CD8-positive, alpha-beta memory T cell (primary cell): ENCODE data around the gene STK39. TPM values are rescaled to one million over a fixed set of nuclear protein-coding genes. Genes with fewer than 3 reads are reported as not detected.

Source experiments
- CTCF ChIA-PET: fragments of 350-600 bp; sonication (Branson Sonifier 250); formaldehyde crosslinking; loops from one replicate; lab custom pipeline; 2021; ENCODE audit warnings: antibody characterized with exemption; lab: Charles Lee
- POLR2A ChIA-PET: fragments of 350-600 bp; sonication (Branson Sonifier 250); formaldehyde crosslinking; loops from one replicate; lab custom pipeline; 2021; ENCODE audit warnings: antibody characterized with exemption; lab: Charles Lee
- DNase-seq, 5 donors: peaks; one replicate each; pipeline versions ENCODE4 v3.0.0 to v3.0.0-alpha.2; 2020 to 2022; ENCODE audit warnings: mixed read lengths in 1 of 5
- H3K27ac ChIP-seq: one replicate; pipeline ENCODE4 v1.7.0; 2013; ENCODE audit warnings: low read depth, mild to moderate bottlenecking, low read length, moderate library complexity
- H3K27me3 ChIP-seq: 2 replicates; pipeline ENCODE4 v1.7.0; 2013; ENCODE audit warnings: low read length, mild to moderate bottlenecking; ENCODE audit not compliant: insufficient read depth, poor library complexity, severe bottlenecking
- H3K36me3 ChIP-seq: 2 replicates; pipeline ENCODE4 v1.7.0; 2013; ENCODE audit warnings: mild to moderate bottlenecking, low read length, moderate library complexity; ENCODE audit not compliant: insufficient read depth
- H3K4me1 ChIP-seq: 2 replicates; pipeline ENCODE4 v1.7.0; 2013; ENCODE audit warnings: mild to moderate bottlenecking, low read length, moderate library complexity; ENCODE audit not compliant: insufficient read depth
- H3K4me3 ChIP-seq: 2 replicates; pipeline ENCODE4 v1.7.0; 2013; ENCODE audit warnings: mild to moderate bottlenecking, low read length
- H3K9me3 ChIP-seq: 2 replicates; pipeline ENCODE4 v1.7.0; 2013; ENCODE audit warnings: mild to moderate bottlenecking, low read length
- H3K27ac Mint-ChIP-seq, 8 donors: one replicate each; pipeline ENCODE4 v1.8.0; 2020 to 2021; ENCODE audit warnings: mixed read lengths in 8 of 8, mild to moderate bottlenecking in 6 of 8, inconsistent platforms in 3 of 8, moderate library complexity in 3 of 8
- H3K27me3 Mint-ChIP-seq, 2 donors: one replicate each; pipeline ENCODE4 v1.8.0; 2020 to 2021; ENCODE audit warnings: mixed read lengths in 2 of 2, mild to moderate bottlenecking in 1 of 2, moderate library complexity in 1 of 2
- H3K36me3 Mint-ChIP-seq, 3 donors: one replicate each; pipeline ENCODE4 v1.8.0; 2020 to 2021; ENCODE audit warnings: mixed read lengths in 3 of 3, inconsistent platforms in 1 of 3, mild to moderate bottlenecking in 1 of 3
- H3K4me1 Mint-ChIP-seq, 3 donors: one replicate each; pipeline ENCODE4 v1.8.0; 2020 to 2021; ENCODE audit warnings: mixed read lengths in 3 of 3, inconsistent platforms in 1 of 3, mild to moderate bottlenecking in 1 of 3
- H3K4me3 Mint-ChIP-seq, 7 donors: one replicate each; pipeline ENCODE4 v1.8.0; 2020 to 2021; ENCODE audit warnings: mixed read lengths in 7 of 7, mild to moderate bottlenecking in 6 of 7, moderate library complexity in 4 of 7, inconsistent platforms in 2 of 7
- H3K9me3 Mint-ChIP-seq, 5 donors: one replicate each; pipeline ENCODE4 v1.8.0; 2020 to 2022; ENCODE audit warnings: mixed read lengths in 5 of 5, mild to moderate bottlenecking in 3 of 5, moderate library complexity in 2 of 5, inconsistent platforms in 1 of 5
- polyA plus RNA-seq: library from polyadenylated mRNA; unstranded; fragments of 300-500 nt; fragmentation: Illumina TruSeq; gene quantifications from one replicate; pipeline ENCODE4 v1.2.3, GENCODE V29; 2021
- total RNA-seq, 2 experiments: library from RNA; stranded (reverse); gene quantifications; one replicate each; pipeline ENCODE4 v1.2.3, GENCODE V29; 2021

STK39 gene
- total and polyA plus RNA-seq, 3 experiments from 2014 or later, result 11.2 to 28.3 (median 25.7) TPM

DNA sequence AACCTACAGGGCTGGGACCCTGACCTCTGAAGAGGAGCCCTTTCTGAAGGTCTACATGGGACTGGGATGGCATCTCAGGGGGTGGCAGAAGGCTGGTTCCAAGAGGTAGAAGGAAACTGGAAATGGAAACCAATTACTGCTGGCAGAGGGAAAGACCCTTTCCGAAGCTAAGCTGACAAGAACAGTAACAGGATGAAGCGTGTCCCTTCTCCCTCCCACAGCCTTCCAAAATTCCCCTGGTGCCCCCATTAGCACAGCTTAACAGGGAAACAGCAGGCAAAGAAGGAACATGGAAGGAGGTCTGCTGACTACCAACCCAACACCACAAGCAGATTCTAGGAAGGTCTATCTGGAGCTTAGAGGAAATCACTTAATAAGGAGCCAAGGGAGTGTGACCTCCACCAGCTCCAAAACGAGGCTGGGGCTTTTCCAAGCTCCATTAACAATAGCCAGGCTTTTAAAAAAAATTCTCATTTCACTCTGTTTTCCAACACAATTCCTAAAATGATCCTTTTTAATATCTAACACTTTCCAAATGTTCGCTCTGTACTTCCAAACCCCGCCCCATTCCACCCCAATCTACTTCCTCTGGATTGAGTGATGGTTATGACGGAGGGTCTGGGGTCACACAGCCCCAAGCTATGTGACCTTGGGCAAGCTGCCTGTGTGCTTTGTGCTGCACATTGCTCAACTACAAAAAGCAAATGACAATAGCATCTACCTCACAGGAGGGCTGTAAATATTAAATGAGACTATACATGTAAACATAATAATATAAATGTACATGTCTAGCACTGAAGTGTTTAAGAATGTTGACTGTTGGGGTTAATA lies 55.2 kb downstream of the STK39 start:
- ChIA-PET CTCF (interaction anchor here (1.7 kb wide), 1 partner anchor 145 kb away, joined by 4 read pairs; no protein-coding TSS in a partner anchor), POLR2A (no interaction called here)
- no peaks in the 10 kb centered on the region for H3K9me3 ChIP-seq
- no peaks in the 10 kb centered on the region for H3K9me3 Mint-ChIP-seq
- DNase-seq, result no peak
- peaks cover 75 to 95% (median 89%) of the 10 kb centered on the region in 3 donors for H3K4me1 Mint-ChIP-seq
- H3K27ac ChIP-seq, result no peak overlapping the region
- no peak overlapping the region for H3K4me3 ChIP-seq
- H3K36me3 ChIP-seq, result no peaks in the 10 kb centered on the region
- H3K27me3 Mint-ChIP-seq, result no peaks in the 10 kb centered on the region
- H3K36me3 Mint-ChIP-seq, result peaks cover 0 to 5% (median 1%) of the 10 kb centered on the region in 3 donors
- H3K4me3 Mint-ChIP-seq, result peak overlapping the region in 6 of 7 donors; percentile 18 to 73 (median 42)
- no peaks in the 10 kb centered on the region for H3K27me3 ChIP-seq
- peak overlapping the region in 4 of 8 donors; percentile 43 to 97 (median 64) for H3K27ac Mint-ChIP-seq
- peaks cover 43% of the 10 kb centered on the region for H3K4me1 ChIP-seq

GRCh38 chr2:168190590-168191336 lies 56.6 kb downstream of the STK39 start:
- Mint-ChIP-seq H3K4me1 (peaks cover 73 to 92% (median 85%) of the 10 kb centered on the region in 3 donors), H3K27me3 (no peaks in the 10 kb centered on the region), H3K27ac (peak overlapping the region in 3 of 8 donors; percentile 3 to 61 (median 9)), H3K4me3 (no peak overlapping the region), H3K36me3 (peaks cover 0 to 5% (median 0%) of the 10 kb centered on the region in 3 donors), H3K9me3 (no peaks in the 10 kb centered on the region)
- no peaks in the 10 kb centered on the region for H3K27me3 ChIP-seq
- H3K27ac ChIP-seq, result no peak overlapping the region
- H3K9me3 ChIP-seq, result no peaks in the 10 kb centered on the region
- H3K36me3 ChIP-seq, result no peaks in the 10 kb centered on the region
- no peak overlapping the region for H3K4me3 ChIP-seq
- H3K4me1 ChIP-seq, result peaks cover 38% of the 10 kb centered on the region
- POLR2A ChIA-PET, result no interaction called here
- DNase-seq, result no peak
- CTCF ChIA-PET, result interaction anchor here (1.0 to 1.7 kb wide), 2 partner anchors 8 to 146 kb away, joined by 3 to 4 read pairs; no protein-coding TSS in a partner anchor

DNA sequence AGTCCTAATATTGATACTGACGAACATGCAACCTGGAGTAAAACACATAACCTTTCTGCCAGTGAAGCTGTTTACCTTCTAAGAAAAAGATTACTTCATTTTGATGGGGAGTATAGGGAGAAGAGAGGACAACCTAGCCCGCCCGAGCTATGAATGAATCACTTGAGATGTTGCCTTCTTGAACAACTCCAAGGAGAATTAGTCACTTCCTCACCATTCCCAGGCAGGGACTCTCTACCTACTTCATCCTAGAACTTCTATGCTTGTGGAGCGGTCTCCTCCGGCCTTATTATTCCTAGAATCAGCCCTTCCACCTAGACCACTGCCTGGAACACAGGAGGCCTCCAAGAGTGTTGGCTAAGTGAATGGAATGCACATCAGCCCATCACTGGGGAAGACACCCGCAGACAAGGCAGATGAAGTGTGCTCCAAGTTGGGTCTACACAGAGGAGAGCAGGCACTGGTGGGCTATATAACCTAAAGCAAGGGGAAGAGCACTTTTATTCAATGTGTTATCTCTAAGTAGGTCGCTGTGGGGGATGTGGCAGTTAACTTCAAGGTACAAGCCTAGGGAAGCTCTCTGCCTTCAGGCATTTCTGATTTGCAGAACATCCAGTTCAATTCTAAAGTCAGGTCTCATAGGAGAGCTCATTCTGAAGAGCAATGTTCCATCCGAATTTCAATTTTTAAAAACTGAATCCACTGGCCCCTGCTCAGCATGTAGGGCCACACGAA lies 57.4 kb downstream of the STK39 start:
- H3K4me1 Mint-ChIP-seq, result peaks cover 73 to 92% (median 85%) of the 10 kb centered on the region in 3 donors

DNA sequence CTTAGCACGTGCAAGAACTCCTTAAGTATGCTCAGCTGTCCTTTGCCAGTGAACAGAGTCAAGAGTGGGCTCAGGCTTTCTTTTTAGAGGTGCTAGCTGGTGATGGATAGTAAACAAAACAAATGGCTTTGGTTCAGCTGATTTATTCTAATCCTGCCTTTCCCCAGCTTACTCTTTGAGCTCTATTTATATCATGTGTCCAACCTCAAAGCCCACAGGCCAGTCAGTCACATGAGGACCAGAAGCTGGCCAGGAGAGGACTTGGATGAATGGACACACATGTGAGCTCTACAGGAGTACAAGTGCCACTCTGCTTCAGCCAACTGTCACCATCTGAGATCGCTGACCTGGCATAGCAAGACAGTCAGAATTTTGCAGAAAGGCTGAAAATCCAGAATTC lies 59.4 kb downstream of the STK39 start:
- CTCF ChIA-PET, result no interaction called here
- H3K27me3 Mint-ChIP-seq, result no peaks in the 10 kb centered on the region
- Histone ChIP-seq H3K9me3 (no peaks in the 10 kb centered on the region), H3K36me3 (no peaks in the 10 kb centered on the region), H3K27me3 (no peaks in the 10 kb centered on the region), H3K4me3 (no peak overlapping the region), H3K27ac (no peak overlapping the region), H3K4me1 (peaks cover 13% of the 10 kb centered on the region)
- H3K27ac Mint-ChIP-seq, result no peak overlapping the region
- POLR2A ChIA-PET, result no interaction called here
- no peak for DNase-seq
- H3K36me3 Mint-ChIP-seq, result peaks cover 0 to 5% (median 0%) of the 10 kb centered on the region in 3 donors
- H3K9me3 Mint-ChIP-seq, result no peaks in the 10 kb centered on the region
- H3K4me1 Mint-ChIP-seq, result peaks cover 69 to 92% (median 85%) of the 10 kb centered on the region in 3 donors
- H3K4me3 Mint-ChIP-seq, result no peak overlapping the region

More for the DNA sequence above, 57.4 kb downstream of the STK39 start:
- H3K27ac Mint-ChIP-seq, result peak overlapping the region in 5 of 8 donors; percentile 1 to 47 (median 6)
- POLR2A ChIA-PET, result no interaction called here
- Histone ChIP-seq H3K9me3 (no peaks in the 10 kb centered on the region), H3K36me3 (no peaks in the 10 kb centered on the region), H3K4me1 (peaks cover 31% of the 10 kb centered on the region), H3K27ac (no peak overlapping the region), H3K4me3 (no peak overlapping the region), H3K27me3 (no peaks in the 10 kb centered on the region)
- H3K36me3 Mint-ChIP-seq, result peaks cover 0 to 5% (median 0%) of the 10 kb centered on the region in 3 donors
- H3K27me3 Mint-ChIP-seq, result no peaks in the 10 kb centered on the region
- H3K9me3 Mint-ChIP-seq, result no peaks in the 10 kb centered on the region
- CTCF ChIA-PET, result interaction anchor here (0.8 to 1.0 kb wide), 2 partner anchors 8 to 17 kb away, joined by 3 read pairs; no protein-coding TSS in a partner anchor
- DNase-seq, result no peak
- peak overlapping the region in 1 of 7 donors; percentile 42 for H3K4me3 Mint-ChIP-seq

DNA sequence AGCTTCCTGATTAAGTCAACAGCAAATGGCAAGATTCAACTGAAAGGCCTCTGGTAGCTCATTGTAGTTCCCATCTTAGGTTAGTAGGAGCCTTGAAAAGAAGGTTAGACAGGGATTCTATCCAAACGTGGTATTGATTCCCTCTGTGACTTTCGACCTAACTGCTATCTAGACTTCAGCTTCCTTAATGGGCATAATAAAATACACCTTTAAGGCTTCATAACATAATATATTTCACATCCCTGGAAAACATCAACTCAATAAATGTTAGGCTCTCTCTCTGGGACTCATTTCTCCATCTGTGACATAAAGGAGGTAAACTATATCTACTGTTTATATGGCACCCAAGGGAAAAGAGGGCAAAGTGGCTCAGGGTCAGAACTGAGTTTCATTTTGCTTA lies 60.9 kb downstream of the STK39 start:
- H3K4me3 Mint-ChIP-seq, result no peak overlapping the region
- DNase-seq, result no peak
- Histone ChIP-seq H3K9me3 (no peaks in the 10 kb centered on the region), H3K4me3 (no peak overlapping the region), H3K4me1 (no peaks in the 10 kb centered on the region), H3K27me3 (no peaks in the 10 kb centered on the region), H3K27ac (no peak overlapping the region), H3K36me3 (peaks cover 4% of the 10 kb centered on the region)
- peak overlapping the region in 1 of 8 donors; percentile 23 for H3K27ac Mint-ChIP-seq
- peaks cover 0 to 6% (median 5%) of the 10 kb centered on the region in 3 donors for H3K36me3 Mint-ChIP-seq
- CTCF ChIA-PET, result interaction anchor here (0.7 to 1.2 kb wide), 3 partner anchors 8 to 42 kb away, joined by 3 read pairs; no protein-coding TSS in a partner anchor
- H3K27me3 Mint-ChIP-seq, result no peaks in the 10 kb centered on the region
- peaks cover 71 to 92% (median 85%) of the 10 kb centered on the region in 3 donors for H3K4me1 Mint-ChIP-seq
- H3K9me3 Mint-ChIP-seq, result no peaks in the 10 kb centered on the region
- POLR2A ChIA-PET, result no interaction called here

DNA sequence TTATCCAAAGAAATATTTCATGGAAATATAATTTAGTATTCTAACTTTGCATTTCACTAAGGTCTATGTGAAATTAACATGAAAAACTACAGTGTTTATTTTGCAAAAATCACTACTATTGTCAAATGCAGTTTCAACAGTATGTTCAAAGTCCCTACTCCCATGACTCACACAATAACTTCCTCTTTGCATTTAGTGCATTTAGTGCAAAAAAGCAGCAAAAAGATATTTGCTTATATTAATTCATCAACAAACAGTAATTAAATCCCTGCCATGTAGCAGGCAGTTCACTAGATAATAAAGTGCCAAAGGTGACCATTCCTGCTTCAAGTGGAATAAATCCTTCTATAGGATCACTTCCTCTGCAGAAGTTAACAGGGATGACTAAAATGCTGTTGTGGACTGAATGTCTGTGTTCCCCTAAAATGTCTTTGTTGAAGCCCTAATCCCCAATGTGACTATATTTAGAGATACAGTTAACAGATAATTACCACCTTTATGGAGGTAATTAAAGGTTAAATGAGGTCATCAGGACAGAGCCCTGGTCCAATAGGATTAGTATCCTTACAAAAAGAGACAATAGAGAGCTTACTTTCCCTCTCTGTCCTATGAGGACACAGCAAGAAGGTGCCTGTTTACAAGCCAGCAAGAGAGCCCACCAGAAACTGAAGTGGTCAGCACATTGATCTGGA lies 61.7 kb downstream of the STK39 start:
- Histone ChIP-seq H3K27me3 (no peaks in the 10 kb centered on the region), H3K36me3 (peaks cover 6% of the 10 kb centered on the region), H3K4me1 (no peaks in the 10 kb centered on the region), H3K4me3 (no peak overlapping the region), H3K27ac (no peak overlapping the region), H3K9me3 (no peaks in the 10 kb centered on the region)
- no peak for DNase-seq
- Mint-ChIP-seq H3K36me3 (peaks cover 0 to 13% (median 5%) of the 10 kb centered on the region in 3 donors), H3K9me3 (no peaks in the 10 kb centered on the region), H3K4me3 (no peak overlapping the region), H3K27ac (no peak overlapping the region), H3K27me3 (no peaks in the 10 kb centered on the region), H3K4me1 (peaks cover 71 to 87% (median 80%) of the 10 kb centered on the region in 3 donors)
- POLR2A ChIA-PET, result no interaction called here
- CTCF ChIA-PET, result interaction anchor here (0.7 to 0.9 kb wide), 2 partner anchors 9 to 11 kb away, joined by 3 read pairs; no protein-coding TSS in a partner anchor
